OCI-LY7 (cell line): ENCODE results near the gene DIP2C. TPM values are rescaled to one million over a fixed set of nuclear protein-coding genes. Genes with fewer than 3 reads are reported as not detected.

ENCODE experiments used
- BruUV-seq: library from RNA; stranded (reverse); fragments of 400-500 nt; replicated peaks from 2 replicates; lab custom pipeline; 2021; lab: Mats Ljungman, UMichigan
- CTCF ChIA-PET: fragments of 300-600 bp; sonication (Branson Sonifier 250); formaldehyde crosslinking; loops from one replicate; lab custom pipeline; 2022; ENCODE audit warnings: antibody characterized with exemption; ENCODE audit not compliant: unreplicated experiment; lab: Charles Lee
- POLR2A ChIA-PET: fragments of 300-600 bp; sonication (Branson Sonifier 250); formaldehyde crosslinking; loops from one replicate; lab custom pipeline; 2022; ENCODE audit warnings: antibody characterized with exemption; lab: Charles Lee
- DNase-seq: peaks from one replicate; pipeline ENCODE4 v3.0.0-alpha.2; 2015; ENCODE audit warnings: low spot score
- H2AFZ ChIP-seq: fragments of 200-600 bp; sonication (generic), shearing (Covaris generic); 2 replicates; pipeline ENCODE4 v1.6.1; 2014; ENCODE audit warnings: mild to moderate bottlenecking, antibody characterized with exemption, low read length, moderate library complexity
- H3K27ac ChIP-seq: fragments of 200-600 bp; sonication (generic); 2 replicates; pipeline ENCODE4 v1.5.1; 2014; ENCODE audit warnings: mixed run types, low read depth, mild to moderate bottlenecking, moderate library complexity, low read length, inconsistent platforms; ENCODE audit not compliant: poor library complexity, severe bottlenecking
- H3K36me3 ChIP-seq: fragments of 200-600 bp; sonication (generic); 2 replicates; pipeline ENCODE4 v1.6.1; 2014; ENCODE audit warnings: mild to moderate bottlenecking, antibody characterized with exemption, low read length, moderate library complexity, mixed read lengths; ENCODE audit not compliant: insufficient read depth
- H3K4me1 ChIP-seq: fragments of 200-600 bp; sonication (generic); 2 replicates; pipeline ENCODE4 v1.5.1; 2014; ENCODE audit warnings: mild to moderate bottlenecking, low read length; ENCODE audit not compliant: insufficient read depth, poor library complexity, severe bottlenecking
- H3K4me2 ChIP-seq: fragments of 200-600 bp; sonication (generic); 2 replicates; pipeline ENCODE4 v1.6.1; 2014; ENCODE audit warnings: mild to moderate bottlenecking, low read length
- H3K4me3 ChIP-seq: fragments of 200-600 bp; sonication (generic); 2 replicates; pipeline ENCODE4 v1.5.1; 2014; ENCODE audit warnings: mild to moderate bottlenecking, low read depth, low read length; ENCODE audit not compliant: poor library complexity, severe bottlenecking
- H3K79me2 ChIP-seq: fragments of 200-600 bp; sonication (generic); 2 replicates; pipeline ENCODE4 v1.6.1; 2016; ENCODE audit warnings: low read depth, mild to moderate bottlenecking, low read length, moderate library complexity, mixed read lengths; ENCODE audit not compliant: insufficient read depth
- H3K9me2 ChIP-seq: fragments of 200-600 bp; sonication (generic); 2 replicates; pipeline ENCODE4 v1.6.1; 2016; ENCODE audit warnings: mild to moderate bottlenecking, low read length, mixed read lengths; ENCODE audit not compliant: insufficient read depth
- H3K9me3 ChIP-seq: fragments of 200-600 bp; sonication (generic); 2 replicates; pipeline ENCODE4 v1.6.1; 2014; ENCODE audit warnings: mild to moderate bottlenecking, mixed run types, low read length, mixed read lengths
- H4K20me1 ChIP-seq: fragments of 200-600 bp; sonication (generic); 2 replicates; pipeline ENCODE4 v1.6.1; 2014; ENCODE audit warnings: mild to moderate bottlenecking, antibody characterized with exemption, low read length, moderate library complexity, mixed read lengths; ENCODE audit not compliant: insufficient read depth
- EZH2phosphoT487 ChIP-seq: fragments of 200-600 bp; sonication (generic); IDR thresholded peaks from 2 replicates; pipeline ENCODE4 v1.6.1; 2018; ENCODE audit warnings: low read depth, borderline replicate concordance, mild to moderate bottlenecking, mixed run types, antibody characterized with exemption, low read length, moderate library complexity, mixed read lengths
- intact Hi-C: fragments of 100-400 bp; cut with micrococcal nuclease; formaldehyde crosslinking; loops from one replicate; pipeline ENCODE4 v1.10.0; 2022; ENCODE audit not compliant: unreplicated experiment
- total RNA-seq, 2 experiments: library from RNA; depleted of rRNA in 1 of 2; stranded (reverse); fragments of >200 nt in 1 of 2; shearing (Covaris generic) in 1 of 2; gene quantifications; 2 replicates each; pipeline ENCODE4 v1.2.3, GENCODE V29; 2014 to 2022
- TF ChIP-seq, protein P1 (sequence below): fragments of 200-600 bp; sonication (generic); conservative IDR thresholded peaks from 2 replicates; pipeline ENCODE4 v1.5.1; 2014; ENCODE audit warnings: mild to moderate bottlenecking, antibody characterized with exemption, low read length, moderate library complexity, mixed read lengths

DIP2C gene
- total RNA-seq, 2 experiments from 2014 or later, result 10.9 to 29.5 TPM

DNA sequence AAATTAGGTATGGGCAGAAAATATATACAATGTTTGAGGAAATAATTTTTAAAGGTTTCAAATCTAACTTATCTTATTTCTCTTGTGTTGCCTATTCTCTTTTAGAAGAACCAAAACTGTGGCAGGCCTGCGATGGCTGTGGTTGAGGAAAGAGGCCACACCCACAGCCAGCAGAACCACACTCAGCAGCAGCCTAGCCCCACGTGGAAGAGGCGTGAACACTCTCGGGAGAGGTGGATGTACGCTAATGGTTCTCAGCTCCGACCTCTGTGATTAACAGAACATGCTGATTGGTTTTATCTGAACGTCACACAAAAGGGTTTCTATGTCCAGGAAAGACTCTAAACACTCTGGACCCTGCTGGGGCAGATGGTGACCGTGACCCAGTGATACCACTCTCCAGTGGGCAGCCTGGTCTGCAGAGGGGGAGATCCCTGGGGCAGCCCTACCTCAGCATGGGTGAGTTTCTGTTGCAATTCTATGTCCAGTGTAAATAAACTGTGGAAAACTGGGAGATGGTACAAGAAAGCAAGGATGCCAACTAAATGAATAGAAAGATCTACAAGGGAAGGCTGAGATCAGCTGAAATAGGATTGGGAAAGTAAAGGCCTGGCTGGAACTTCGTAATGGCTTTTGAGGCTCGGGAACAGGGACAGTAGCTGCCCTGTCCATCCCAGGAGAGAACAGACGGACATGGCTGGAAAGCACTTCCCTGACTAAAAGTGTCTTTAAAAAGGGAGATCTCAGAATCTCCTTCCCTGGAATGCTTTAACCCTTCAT, 26.6 kb downstream of the DIP2C start:
- intact Hi-C loops, result no loop called here
- no peak overlapping the region for H3K4me2 ChIP-seq

DNA sequence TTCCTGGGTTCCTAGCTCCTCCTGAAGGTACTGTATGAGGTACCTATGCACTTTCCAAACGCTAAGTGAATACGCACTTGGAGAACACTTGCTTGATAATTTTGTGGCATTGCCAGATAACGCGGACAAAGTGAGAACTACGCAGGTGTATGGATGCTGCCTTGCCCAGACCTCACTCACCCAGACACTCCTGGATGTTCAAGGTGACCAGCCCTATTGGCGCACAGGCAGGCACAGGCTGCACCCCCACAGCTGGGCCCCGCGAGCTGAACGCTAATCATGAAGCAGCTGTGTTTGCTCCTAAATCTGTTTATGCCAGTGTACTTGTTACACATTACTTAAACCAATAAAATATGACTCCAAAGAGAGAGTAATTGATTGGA, 27.3 kb downstream of the DIP2C start:
- ChIA-PET CTCF (no interaction called here), POLR2A (no interaction called here)
- Histone ChIP-seq H3K4me1 (peaks cover 3% of the 10 kb centered on the region), H3K9me3 (no peaks in the 10 kb centered on the region), H3K27ac (no peak overlapping the region), H3K9me2 (no peaks in the 10 kb centered on the region), H3K79me2 (no peaks in the 10 kb centered on the region), H4K20me1 (no peaks in the 10 kb centered on the region), H3K36me3 (no peaks in the 10 kb centered on the region), H3K4me3 (no peak overlapping the region), H3K4me2 (no peak overlapping the region), H2AFZ (no peak overlapping the region)
- BruUV-seq, result no TSS peak
- TF ChIP-seq, protein P1, sequence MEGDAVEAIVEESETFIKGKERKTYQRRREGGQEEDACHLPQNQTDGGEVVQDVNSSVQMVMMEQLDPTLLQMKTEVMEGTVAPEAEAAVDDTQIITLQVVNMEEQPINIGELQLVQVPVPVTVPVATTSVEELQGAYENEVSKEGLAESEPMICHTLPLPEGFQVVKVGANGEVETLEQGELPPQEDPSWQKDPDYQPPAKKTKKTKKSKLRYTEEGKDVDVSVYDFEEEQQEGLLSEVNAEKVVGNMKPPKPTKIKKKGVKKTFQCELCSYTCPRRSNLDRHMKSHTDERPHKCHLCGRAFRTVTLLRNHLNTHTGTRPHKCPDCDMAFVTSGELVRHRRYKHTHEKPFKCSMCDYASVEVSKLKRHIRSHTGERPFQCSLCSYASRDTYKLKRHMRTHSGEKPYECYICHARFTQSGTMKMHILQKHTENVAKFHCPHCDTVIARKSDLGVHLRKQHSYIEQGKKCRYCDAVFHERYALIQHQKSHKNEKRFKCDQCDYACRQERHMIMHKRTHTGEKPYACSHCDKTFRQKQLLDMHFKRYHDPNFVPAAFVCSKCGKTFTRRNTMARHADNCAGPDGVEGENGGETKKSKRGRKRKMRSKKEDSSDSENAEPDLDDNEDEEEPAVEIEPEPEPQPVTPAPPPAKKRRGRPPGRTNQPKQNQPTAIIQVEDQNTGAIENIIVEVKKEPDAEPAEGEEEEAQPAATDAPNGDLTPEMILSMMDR, result no peak
- TF ChIP-seq EZH2phosphoT487, result no peak
- intact Hi-C loops, result no loop called here
- DNase-seq, result no peak

More for the DNA sequence above, 26.6 kb downstream of the DIP2C start:
- Histone ChIP-seq H3K4me1 (peaks cover 3% of the 10 kb centered on the region), H4K20me1 (no peaks in the 10 kb centered on the region), H3K9me3 (peaks cover 5% of the 10 kb centered on the region; the same call in 1 of the 2 replicates), H2AFZ (no peak overlapping the region), H3K36me3 (no peaks in the 10 kb centered on the region), H3K79me2 (no peaks in the 10 kb centered on the region), H3K9me2 (no peaks in the 10 kb centered on the region), H3K4me3 (no peak overlapping the region), H3K27ac (no peak overlapping the region)
- DNase-seq, result no peak
- no peak for TF ChIP-seq EZH2phosphoT487
- TF ChIP-seq, protein P1, result no peak
- CTCF ChIA-PET, result no interaction called here
- POLR2A ChIA-PET, result no interaction called here
- no TSS peak for BruUV-seq

DNA sequence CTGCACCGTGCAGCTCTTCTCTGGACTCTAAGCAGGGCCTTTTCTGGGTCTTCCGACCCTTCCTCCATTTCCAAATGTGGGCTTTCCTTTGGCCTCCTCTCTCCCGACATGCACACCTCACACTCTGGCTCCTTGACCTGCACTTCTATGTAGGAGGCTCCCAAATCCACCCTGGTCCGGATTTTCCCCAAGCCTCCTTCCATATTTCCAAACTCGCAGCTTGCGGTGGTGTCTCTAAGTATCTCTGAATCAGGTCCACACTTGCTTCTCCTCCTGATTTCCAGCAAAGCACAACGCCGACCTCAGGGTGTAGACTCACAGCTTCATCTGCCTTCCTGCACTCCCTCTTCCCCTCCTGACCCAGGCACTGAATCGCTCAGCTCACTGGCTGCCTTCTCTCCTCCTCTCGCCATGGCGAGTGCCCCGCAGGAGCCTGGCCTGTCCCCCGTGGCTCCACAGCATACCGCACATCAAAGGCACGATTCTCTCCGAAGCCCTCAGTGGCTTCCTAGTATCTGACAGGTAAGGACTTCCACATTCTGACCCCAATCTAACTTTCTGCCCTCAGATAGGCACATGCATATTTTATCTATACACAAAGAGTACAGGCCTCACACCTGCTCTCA, 27.8 kb downstream of the DIP2C start:
- ChIA-PET CTCF (no interaction called here), POLR2A (no interaction called here)
- Histone ChIP-seq H3K79me2 (no peaks in the 10 kb centered on the region), H3K27ac (no peak overlapping the region), H4K20me1 (no peaks in the 10 kb centered on the region), H3K9me2 (no peaks in the 10 kb centered on the region), H3K9me3 (no peaks in the 10 kb centered on the region), H3K36me3 (no peaks in the 10 kb centered on the region), H3K4me2 (no peak overlapping the region), H3K4me3 (no peak overlapping the region), H3K4me1 (peaks cover 3% of the 10 kb centered on the region), H2AFZ (no peak overlapping the region)
- no peak for TF ChIP-seq EZH2phosphoT487
- TF ChIP-seq, protein P1, result no peak
- intact Hi-C loops, result no loop called here
- no TSS peak for BruUV-seq
- no peak for DNase-seq
